CD4-positive, alpha-beta T cell treated with Interleukin-17A for 4 hours (primary cell): ENCODE measurements around the gene PLCD3.

Source experiments
- DNase-seq: peaks from one replicate; pipeline ENCODE4 v3.0.0-alpha.2; 2020; ENCODE audit warnings: mixed read lengths

Gene PLCD3

DNA sequence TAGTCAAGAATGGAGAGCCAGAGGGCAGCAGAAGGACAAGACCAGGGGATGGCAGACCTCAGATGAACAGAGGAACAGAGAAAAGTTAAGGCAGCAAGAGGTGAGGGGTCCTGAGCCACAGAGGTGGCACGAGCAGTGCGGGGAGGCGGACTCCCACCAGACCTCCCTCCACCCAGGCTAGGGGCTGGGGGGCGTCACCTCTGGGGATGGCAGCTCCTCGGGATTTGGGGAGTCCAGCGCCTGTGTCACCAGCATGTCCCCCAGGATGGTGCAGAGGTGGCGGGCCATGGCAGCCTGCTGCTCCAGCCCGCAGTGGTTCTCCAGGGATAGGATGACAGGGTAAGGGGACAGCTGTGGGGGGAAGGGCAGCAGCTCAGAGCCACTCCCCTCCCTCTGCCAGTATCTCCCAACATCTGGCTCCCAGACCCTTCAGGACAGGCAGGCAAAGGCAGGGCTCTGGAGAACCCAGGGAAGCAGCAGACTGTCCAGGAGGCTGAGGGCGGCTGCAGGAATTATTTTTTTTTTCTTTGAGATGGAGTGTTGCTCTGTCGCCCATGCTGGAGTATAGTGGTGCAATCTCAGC lies 15.8 kb downstream of the PLCD3 start:
- DNase-seq, result no peak

GRCh38 chr17:45115871-45116270 lies 16.4 kb downstream of the PLCD3 start:
- no peak for DNase-seq

DNA sequence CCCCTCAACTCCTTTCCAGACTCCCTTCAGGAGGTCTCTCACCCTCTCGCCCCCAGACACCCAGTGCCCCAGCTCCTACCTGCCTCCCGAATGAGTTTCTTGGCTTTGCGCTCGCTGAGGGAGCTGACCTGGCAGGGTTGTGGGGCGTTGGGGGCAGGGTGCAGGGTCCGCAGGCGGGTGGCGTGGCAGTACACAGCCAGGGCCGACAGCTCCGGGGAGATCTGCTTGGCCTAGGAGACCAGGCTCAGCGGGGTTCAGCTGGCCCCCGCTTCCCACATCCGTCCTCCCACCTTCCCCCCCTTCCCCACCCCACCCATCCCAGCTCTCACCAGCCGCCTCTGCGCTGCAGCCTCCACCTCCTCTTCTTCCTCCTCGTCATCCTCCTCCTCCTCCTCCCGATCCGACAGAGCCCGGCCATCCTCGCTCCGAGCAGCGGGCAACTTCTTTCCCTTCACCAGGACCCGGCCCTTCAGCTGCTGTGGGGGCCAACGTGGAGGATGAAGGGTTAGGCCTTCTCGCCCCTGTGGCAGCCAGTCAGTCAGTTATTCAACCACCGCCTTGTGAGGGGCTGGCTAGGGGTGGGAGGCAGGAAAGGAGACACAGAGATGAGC lies 17.2 kb downstream of the PLCD3 start:
- no peak for DNase-seq

DNA sequence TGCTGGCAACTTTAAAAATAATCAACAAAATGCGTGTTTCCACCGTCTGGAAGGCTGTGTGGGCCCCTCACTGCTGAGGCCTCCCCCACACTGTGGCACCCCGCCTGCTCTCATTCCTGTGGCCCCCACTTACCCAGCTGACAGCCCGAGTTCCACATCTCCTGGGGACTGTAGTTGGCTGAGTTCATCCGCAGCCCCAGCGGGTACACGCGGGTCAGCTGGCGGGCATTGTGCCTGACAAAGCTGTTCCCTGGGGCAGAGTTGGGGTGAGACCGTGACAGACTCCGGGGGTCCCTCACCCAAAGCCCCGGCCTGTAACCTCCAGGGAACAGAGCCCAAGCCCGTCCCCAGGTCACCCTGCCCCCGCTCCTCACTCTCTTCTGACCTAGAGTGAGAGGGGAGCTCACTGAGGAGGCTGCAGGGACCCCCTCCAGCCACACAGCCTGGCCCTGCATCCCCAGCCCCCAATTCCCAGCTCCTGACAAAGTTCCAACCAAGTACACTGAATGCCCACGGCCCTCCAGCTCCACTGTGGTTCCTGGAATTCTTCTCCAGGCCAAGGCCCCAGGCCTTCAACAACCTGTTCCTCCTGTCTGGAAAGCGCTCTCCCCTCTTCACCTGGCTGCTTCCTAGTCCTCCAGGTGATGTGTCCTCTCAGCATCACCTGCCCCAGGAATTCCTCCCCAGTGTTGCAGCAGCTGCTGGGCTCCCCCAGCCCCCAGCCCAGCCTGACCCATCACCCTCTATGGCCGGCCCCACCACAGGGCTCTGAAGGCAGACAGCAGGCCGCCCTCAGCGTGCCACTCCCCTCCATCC lies 18.0 kb downstream of the PLCD3 start:
- DNase-seq, result no peak

DNA sequence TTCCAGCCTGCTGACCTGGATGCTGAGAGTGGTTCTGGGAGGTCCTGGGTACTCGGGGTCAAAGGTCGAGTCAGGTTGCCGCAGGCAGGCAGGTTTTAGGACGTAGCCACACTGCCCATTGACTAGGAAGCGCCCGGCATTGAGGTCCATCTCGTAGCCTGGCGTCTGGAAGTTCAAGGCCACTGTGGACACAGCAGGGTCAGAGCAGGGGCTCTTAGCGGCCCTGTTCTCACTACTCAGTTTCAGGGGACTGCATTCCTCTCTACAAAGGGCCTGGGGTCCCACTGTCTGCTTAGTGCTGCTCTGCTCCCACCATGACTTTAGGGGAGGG lies 18.9 kb downstream of the PLCD3 start:
- DNase-seq, result no peak

- no peak for DNase-seq
Observed at GRCh38 chr17:45112559-45113423, 19.5 kb downstream of the PLCD3 start.

- DNase-seq, result no peak
Observed at GRCh38 chr17:45111850-45112249, 20.5 kb downstream of the PLCD3 start.

DNA sequence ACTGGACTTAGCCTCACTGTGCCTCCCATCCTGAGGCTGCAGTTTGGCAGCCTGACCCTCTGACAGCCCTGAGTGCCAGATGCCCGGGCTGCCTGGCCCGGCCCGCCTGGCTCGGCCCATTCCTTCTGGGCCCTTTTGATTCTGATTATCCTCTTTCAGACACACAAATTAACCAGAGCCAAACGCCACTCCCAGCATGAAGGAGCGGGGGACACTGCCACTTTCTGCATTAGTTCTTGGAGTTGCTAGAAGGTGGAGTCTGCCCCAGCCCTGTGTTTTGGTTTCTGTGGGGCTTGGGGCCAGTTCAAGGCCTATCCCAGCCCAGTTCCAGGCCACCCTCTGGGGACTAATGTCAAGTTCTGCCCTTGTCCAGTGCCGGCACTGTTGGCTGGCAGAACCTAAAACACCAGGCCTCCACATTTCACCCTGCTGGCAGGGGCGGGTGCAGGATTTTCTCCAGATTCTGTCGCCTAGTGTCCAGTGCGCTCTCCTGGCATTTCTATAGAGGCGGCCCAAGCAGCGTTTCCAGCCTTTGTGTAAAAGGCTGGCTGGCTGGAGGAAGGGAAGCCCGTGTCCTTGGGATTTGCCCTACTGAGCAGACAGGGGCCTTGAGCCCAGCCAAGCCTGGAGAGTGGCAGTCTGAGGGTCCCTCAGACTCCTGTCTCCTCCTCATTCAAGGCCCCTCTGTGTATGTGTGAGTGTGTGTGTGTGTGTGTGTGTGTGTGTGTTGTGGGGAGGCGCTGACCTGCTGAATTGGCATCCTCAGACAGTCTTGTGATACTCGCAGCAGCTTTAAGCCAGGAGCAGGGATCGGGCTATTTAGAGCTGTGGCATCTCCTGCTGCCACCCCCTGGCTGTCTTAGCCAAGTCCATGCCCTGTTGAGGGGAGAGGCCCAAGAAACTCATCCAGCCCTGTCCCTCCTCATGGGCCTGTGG lies 21.4 kb downstream of the PLCD3 start:
- DNase-seq, result no peak

GRCh38 chr17:45108595-45109521 lies 23.5 kb downstream of the PLCD3 start:
- DNase-seq, result no peak

DNA sequence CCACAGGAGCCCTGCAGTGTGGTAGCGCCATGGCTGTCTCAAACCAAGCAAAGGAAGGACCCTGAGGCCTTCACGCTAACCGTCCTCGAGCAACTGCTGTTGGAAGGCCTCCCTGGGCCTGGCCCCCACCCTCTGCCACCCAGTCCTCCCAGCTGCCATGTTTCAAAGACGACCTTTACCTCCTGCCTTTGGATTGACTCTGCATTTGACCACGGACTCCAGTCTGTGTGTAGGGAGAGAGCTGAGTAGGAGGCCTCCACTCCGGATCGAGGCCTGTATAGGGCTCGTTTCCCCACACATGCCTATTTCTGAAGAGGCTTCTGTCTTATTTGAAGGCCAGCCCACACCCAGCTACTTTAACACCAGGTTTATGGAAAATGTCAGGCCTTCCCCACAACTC lies 24.3 kb downstream of the PLCD3 start:
- DNase-seq, result no peak

DNA sequence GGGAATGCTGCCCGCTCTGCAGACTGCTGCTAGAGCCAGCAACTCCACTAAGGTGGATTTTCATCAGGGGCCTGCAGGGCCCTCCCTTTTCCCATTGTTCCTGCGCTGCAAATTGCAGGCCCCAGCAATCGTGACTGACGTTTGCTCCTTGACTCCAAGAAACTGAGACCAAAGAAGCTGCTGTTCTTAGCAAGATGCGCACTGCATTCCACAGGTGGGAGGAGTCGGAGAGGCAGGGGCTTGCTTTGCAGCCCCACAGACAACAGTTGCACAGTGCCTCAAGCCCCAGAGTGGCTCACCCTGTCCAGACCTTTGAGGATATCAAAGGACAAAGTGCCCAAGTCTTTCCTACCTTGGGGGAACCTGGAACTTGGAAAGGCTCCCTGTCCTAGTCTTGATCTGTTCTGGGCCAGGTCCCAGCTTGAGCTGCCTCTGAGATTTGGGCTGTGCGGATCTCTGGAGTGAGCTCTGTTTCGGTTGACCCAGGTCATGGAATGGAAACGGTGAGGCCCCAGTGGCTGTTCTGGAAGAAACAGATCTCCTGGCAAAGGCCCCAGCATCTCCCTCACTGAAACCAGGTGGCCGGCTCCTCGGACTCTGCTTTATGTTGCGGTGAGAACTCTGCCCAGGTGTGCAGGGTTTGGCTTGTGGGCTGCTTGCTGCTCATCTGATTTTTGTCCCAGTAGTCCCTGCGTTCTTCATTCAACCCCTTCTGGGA lies 24.9 kb downstream of the PLCD3 start:
- DNase-seq, result no peak

DNA sequence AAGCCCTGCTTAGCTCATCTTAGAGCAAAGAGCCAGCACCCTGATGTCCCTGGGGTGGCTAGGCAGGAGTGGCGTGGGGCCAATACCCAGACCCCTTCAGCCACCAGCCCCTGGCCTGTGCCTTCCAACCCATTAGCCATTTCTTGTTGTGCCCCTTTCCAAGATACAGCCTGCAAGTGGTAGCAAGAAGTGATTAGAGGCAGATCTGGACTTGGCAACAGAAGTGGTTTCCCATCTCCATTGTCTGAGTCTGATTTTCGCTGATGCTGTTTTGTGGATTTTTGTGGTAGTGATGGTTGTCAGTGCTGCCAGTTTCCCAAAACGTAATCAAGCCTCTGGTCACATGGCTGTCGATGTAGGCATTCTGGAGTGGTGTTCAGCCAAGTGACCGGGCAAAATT lies 25.7 kb downstream of the PLCD3 start:
- no peak for DNase-seq

- DNase-seq, result no peak
Observed at GRCh38 chr17:45106096-45106495, 26.2 kb downstream of the PLCD3 start.

DNA sequence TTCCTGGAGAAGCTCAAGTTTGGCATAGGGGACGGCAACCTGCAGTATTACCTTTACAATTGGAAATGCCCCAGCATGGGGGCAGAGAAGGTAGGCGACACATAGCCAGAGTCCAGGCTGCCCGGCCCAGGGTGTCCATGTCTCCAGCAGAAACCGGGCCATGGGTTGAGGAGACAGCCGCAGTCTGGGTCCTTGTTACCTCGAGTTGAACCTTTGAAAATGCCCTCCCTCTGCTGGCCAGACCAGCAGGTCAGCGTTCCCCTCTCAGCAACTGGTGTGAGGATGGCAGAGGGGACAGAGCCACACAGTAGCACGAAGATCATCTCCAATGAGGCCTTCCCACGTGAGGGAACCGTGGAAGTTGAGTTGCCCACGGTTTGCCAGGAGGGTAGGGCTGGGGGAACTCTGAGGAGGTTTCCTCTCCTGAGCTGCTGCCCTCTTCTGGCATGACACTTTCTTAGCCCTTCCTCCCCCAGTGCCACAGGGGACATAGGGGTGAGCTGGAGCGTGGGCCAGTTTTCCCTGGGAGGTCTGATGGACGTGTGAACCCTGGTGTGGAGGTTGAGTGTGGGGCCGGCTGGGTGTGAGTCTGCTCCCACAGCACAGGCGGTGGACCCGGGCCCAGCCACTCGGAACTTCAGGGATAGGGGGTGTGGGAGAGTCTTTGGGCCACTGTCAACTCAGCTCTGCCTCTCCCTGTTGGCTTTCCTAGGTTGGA lies 27.2 kb downstream of the PLCD3 start:
- no peak for DNase-seq

DNA sequence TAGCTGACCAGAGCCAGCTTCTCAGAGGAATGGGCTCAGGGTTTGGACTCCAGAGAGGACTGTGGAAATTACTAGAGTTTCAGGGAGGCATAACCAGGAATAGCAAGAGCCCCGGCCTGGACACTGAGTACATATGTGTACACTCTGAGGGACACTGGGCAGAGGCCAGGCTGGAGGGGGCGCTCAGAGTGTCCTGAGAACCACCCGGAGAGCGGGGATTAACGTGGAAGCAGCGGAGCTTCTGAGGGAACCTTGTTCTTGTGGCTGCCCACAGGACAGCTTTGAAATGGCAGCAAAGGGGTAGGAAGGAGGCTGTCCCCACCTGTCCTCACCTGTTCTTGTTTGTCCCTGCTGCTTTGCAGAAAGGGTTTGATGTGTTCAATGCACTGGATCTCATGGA lies 27.8 kb downstream of the PLCD3 start:
- no peak for DNase-seq

GRCh38 chr17:45104029-45104428 lies 28.3 kb downstream of the PLCD3 start:
- no peak for DNase-seq

DNA sequence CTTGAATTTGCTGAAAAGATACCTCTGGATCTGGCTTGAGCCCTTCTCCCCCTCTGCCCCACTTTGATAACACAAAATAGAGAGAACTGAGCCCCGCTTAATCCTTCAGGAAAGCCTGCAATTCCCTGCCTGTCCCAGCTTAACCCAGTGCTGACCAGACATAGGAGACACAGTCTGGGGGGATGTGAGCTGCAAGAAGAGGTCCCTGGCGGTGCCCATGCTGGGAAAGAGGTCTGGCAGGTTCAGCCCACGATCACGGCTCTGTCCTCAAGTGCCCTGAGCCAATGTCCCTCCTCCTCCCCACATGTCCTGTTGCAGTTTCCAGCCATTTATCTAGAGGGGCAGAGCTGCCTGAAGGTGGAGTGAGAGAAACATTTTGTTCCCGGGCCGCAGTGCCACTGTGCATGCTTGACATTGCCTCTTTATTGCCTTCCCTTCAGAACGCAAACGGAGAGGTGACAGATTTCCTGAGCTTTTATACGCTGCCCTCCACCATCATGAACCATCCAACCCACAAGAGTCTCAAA lies 29.0 kb downstream of the PLCD3 start:
- no peak for DNase-seq

GRCh38 chr17:45102856-45103255 lies 29.5 kb downstream of the PLCD3 start:
- DNase-seq, result no peak
